Stomach (tissue), 9 donors: ENCODE results near the gene TFAP2C. TPM values are rescaled to one million over a fixed set of nuclear protein-coding genes. Genes with fewer than 3 reads are reported as not detected.
"Not testable (repeated sequence)": the region's sequence is repeated elsewhere in the genome, so short reads cannot be mapped to it uniquely, and the experiment has no call there.

Experiments used
- DNase-seq, 2 donors: peaks; one replicate each; pipeline versions ENCODE4 v3.0.0 to v3.0.0-alpha.2; 2013 to 2019
- H3K27ac ChIP-seq, 5 donors: fragments of 200-600 bp in 4 of 5; sonication (generic) in 4 of 5; one replicate each; pipeline ENCODE4 v1.5.1; 2013 to 2019; ENCODE audit warnings: mild to moderate bottlenecking in 1 of 5, moderate library complexity in 1 of 5
- H3K27me3 ChIP-seq, 3 donors: fragments of 200-600 bp; sonication (generic); one replicate each; pipeline ENCODE4 v1.5.1; 2017 to 2019; ENCODE audit warnings: mixed run types in 1 of 3
- H3K36me3 ChIP-seq, 4 donors: fragments of 200-600 bp; sonication (generic); 1 replicate in 3 of 4; 2 replicates in 1 of 4; pipeline ENCODE4 v1.5.1; 2016 to 2019
- H3K4me1 ChIP-seq, 4 donors: fragments of 200-600 bp; sonication (generic); one replicate each; pipeline ENCODE4 v1.5.1; 2016 to 2019
- H3K4me3 ChIP-seq, 4 donors: fragments of 200-600 bp; sonication (generic) in 3 of 4; one replicate each; pipeline ENCODE4 v1.5.1; 2016 to 2019; ENCODE audit warnings: mild to moderate bottlenecking in 1 of 4
- H3K9me3 ChIP-seq, 4 donors: fragments of 200-600 bp; sonication (generic); one replicate each; pipeline ENCODE4 v1.5.1; 2016 to 2019
- EP300 ChIP-seq: sonication (generic); formaldehyde crosslinking; IDR thresholded peaks from one replicate; pipeline ENCODE4 v1.6.1; 2017; ENCODE audit warnings: antibody characterized with exemption
- POLR2A ChIP-seq, 4 donors: fragments of 450-650 bp; IDR thresholded peaks; one replicate each; pipeline ENCODE4 v1.6.1; 2016; ENCODE audit warnings: antibody characterized with exemption in 4 of 4, control low read depth in 2 of 4, mild to moderate bottlenecking in 1 of 4, moderate library complexity in 1 of 4
- POLR2AphosphoS5 ChIP-seq, 3 donors: sonication (generic); formaldehyde crosslinking; IDR thresholded peaks; one replicate each; pipeline ENCODE4 v1.6.1; 2016; ENCODE audit warnings: antibody characterized with exemption in 3 of 3
- WGBS, 5 donors: extraction: QIAGEN DNeasy Blood & Tissue Kit in 3 of 5; methylation state at CpG; one replicate each; pipeline versions ENCODE4 v1.1.5 to v1.1.7; 2013 to 2018; 5-methylcytosine and 5-hydroxymethylcytosine counted together
- intact Hi-C: fragments of 100-400 bp; cut with DNase I; formaldehyde crosslinking; loops from one replicate; pipeline ENCODE4 v1.15.1; 2023; ENCODE audit warnings: low total_unique reads
- polyA plus RNA-seq, 3 donors: library from polyadenylated mRNA; stranded (reverse); fragments of 200-250 nt; gene quantifications; one replicate each; pipeline ENCODE4 v1.2.3, GENCODE V29; 2013
- total RNA-seq, 5 donors: library from RNA; depleted of rRNA; stranded (reverse); fragments of >200 nt; gene quantifications; one replicate each; pipeline versions ENCODE4 v1.1.0 to v1.2.3, GENCODE V29; 2014 to 2016
- TF ChIP-seq, protein P1 (sequence below), 7 experiments: fragments of 450-650 bp in 4 of 7; fragments of 200-600 bp in 3 of 7; sonication (generic) in 3 of 7; IDR thresholded peaks; one replicate each; pipeline ENCODE4 v1.5.1; 2016 to 2019; ENCODE audit warnings: antibody characterized with exemption in 7 of 7, control low read depth in 2 of 7, mild to moderate bottlenecking in 1 of 7
- donor health status: healthy with polysubstance abuse.
- donor health status: Bipolar disorder and iron deficiency.
- donor health status: healthy.

TFAP2C gene
- total and polyA plus RNA-seq, 8 donors: 0.12 to 10.9 (median 0.89) TPM; not detected in 3

DNA sequence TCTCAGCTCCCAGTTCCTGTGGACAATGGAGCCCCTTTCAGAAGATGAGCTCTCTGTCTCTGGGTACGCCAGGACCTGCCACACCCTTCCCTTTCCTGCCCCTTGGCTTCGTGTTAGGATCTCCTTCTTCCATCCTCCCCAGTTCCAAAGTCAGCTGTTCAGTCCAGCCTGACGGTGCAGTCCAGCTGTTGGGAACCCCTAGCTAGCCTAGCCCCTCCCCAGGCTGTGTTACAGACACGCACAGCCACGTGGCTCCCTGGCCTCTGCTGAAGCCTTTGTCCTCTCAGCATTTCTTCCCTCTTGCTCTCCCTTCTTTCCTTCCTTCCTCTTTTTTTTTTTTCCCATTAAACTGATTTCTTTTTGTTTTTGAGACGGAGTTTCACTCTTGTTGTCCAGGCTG lies 12.4 kb upstream of the TFAP2C start:
- H3K27ac ChIP-seq: no peak overlapping the region
- H3K36me3 ChIP-seq: no peaks in the 10 kb centered on the region
- no peaks in the 10 kb centered on the region for H3K9me3 ChIP-seq
- 41 to 52% (median 45%) methylated on average over 6 of the region's 6 CpGs for WGBS, 5 donors
- intact Hi-C loops: no loop called here
- TF ChIP-seq POLR2A (IDR thresholded peaks at IDR 0.05) (no peak), POLR2AphosphoS5 (IDR thresholded peaks at IDR 0.05) (no peak), EP300 (no peak)
- TF ChIP-seq, protein P1, sequence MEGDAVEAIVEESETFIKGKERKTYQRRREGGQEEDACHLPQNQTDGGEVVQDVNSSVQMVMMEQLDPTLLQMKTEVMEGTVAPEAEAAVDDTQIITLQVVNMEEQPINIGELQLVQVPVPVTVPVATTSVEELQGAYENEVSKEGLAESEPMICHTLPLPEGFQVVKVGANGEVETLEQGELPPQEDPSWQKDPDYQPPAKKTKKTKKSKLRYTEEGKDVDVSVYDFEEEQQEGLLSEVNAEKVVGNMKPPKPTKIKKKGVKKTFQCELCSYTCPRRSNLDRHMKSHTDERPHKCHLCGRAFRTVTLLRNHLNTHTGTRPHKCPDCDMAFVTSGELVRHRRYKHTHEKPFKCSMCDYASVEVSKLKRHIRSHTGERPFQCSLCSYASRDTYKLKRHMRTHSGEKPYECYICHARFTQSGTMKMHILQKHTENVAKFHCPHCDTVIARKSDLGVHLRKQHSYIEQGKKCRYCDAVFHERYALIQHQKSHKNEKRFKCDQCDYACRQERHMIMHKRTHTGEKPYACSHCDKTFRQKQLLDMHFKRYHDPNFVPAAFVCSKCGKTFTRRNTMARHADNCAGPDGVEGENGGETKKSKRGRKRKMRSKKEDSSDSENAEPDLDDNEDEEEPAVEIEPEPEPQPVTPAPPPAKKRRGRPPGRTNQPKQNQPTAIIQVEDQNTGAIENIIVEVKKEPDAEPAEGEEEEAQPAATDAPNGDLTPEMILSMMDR (IDR thresholded peaks at IDR 0.05): no peak
- no peaks in the 10 kb centered on the region for H3K27me3 ChIP-seq
- no peak overlapping the region for H3K4me3 ChIP-seq
- DNase-seq: no peak
- H3K4me1 ChIP-seq: no peaks in the 10 kb centered on the region

DNA sequence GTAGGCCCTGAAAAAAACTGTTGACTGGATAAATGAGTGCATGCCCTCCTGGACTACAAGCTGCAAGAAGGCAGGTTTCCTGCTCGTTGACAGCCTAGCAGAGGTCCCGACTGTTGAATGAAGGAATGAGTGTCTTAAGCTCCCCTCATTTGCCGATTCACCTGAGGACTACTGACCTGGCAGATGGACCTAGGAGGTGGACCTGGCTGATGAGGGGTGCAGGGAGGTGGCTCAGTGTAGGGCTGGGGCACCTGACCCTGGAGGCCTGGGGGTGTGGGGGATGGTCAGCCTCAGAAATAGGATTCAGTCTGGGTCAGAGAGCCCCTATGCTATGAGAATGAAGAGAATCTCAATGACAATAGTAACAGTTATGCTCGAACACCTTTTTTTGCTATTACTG lies 11.6 kb upstream of the TFAP2C start:
- intact Hi-C loops: no loop called here
- H3K27me3 ChIP-seq: peaks cover 0 to 3% (median 0%) of the 10 kb centered on the region in 3 donors
- no peak overlapping the region for H3K27ac ChIP-seq
- no peak overlapping the region for H3K4me3 ChIP-seq
- H3K4me1 ChIP-seq: no peaks in the 10 kb centered on the region
- no peaks in the 10 kb centered on the region for H3K9me3 ChIP-seq
- DNase-seq: no peak
- TF ChIP-seq POLR2AphosphoS5 (IDR thresholded peaks at IDR 0.05) (no peak), POLR2A (IDR thresholded peaks at IDR 0.05) (no peak), EP300 (no peak)
- TF ChIP-seq, protein P1 (IDR thresholded peaks at IDR 0.05): no peak
- H3K36me3 ChIP-seq: no peaks in the 10 kb centered on the region
- 77 to 92% (median 86%) methylated on average over 4 of the region's 4 CpGs for WGBS, 5 donors

DNA sequence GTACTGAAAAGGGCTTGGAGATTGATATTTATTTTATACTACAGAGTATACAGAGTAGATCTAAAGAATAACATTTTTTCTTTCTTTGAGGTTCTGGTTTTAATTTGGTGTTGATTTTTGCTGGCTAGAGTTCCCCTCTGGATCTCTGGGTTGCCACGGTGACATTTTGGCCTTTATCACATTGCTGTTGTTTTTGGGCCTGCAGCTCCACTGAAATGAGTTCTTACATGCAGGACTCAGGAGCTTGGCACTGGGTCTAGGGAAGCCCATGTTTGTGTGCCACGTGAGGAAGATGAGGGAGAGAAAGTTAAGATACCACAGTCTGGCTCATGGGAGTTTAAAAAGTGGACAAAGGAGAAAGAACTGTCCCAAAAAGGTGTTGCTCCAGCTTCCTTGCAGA lies 7.4 kb upstream of the TFAP2C start:
- no peaks in the 10 kb centered on the region for H3K36me3 ChIP-seq
- H3K4me1 ChIP-seq: peaks cover 0 to 20% (median 8%) of the 10 kb centered on the region in 4 donors
- no peak overlapping the region for H3K4me3 ChIP-seq
- intact Hi-C loops: no loop called here
- no peaks in the 10 kb centered on the region for H3K9me3 ChIP-seq
- no peak for DNase-seq
- H3K27me3 ChIP-seq: peaks cover 11 to 45% (median 26%) of the 10 kb centered on the region in 3 donors
- 54 to 70% (median 58%) methylated on average over 2 of the region's 2 CpGs for WGBS, 5 donors
- H3K27ac ChIP-seq: no peak overlapping the region
- TF ChIP-seq, protein P1 (IDR thresholded peaks at IDR 0.05): no peak
- TF ChIP-seq POLR2AphosphoS5 (IDR thresholded peaks at IDR 0.05) (no peak), EP300 (no peak), POLR2A (IDR thresholded peaks at IDR 0.05) (no peak)

DNA sequence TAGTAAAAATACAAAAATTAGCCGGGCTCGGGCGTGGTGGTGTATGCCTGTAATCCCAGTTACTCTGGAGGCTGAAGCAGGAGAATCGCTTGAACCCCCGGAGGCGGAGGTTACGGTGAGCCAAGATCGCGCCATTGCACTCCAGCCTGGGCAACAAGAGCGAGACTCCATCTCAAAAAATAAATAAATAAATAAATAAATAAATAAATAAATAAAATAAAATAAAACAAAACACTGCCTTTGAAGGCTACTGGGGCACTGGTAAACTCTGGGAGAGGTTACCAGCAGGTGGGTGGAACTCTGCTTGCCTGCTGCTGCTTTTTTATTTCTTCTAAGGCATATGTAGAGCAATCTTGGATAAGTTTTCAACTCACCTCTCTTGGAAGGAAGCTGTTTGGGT lies 5.2 kb upstream of the TFAP2C start:
- WGBS, 5 donors: 90 to 95% (median 93%) methylated on average over 10 of the region's 10 CpGs
- intact Hi-C loops: not testable (repeated sequence)
- peaks cover 27 to 67% (median 48%) of the 10 kb centered on the region in 3 donors for H3K27me3 ChIP-seq

DNA sequence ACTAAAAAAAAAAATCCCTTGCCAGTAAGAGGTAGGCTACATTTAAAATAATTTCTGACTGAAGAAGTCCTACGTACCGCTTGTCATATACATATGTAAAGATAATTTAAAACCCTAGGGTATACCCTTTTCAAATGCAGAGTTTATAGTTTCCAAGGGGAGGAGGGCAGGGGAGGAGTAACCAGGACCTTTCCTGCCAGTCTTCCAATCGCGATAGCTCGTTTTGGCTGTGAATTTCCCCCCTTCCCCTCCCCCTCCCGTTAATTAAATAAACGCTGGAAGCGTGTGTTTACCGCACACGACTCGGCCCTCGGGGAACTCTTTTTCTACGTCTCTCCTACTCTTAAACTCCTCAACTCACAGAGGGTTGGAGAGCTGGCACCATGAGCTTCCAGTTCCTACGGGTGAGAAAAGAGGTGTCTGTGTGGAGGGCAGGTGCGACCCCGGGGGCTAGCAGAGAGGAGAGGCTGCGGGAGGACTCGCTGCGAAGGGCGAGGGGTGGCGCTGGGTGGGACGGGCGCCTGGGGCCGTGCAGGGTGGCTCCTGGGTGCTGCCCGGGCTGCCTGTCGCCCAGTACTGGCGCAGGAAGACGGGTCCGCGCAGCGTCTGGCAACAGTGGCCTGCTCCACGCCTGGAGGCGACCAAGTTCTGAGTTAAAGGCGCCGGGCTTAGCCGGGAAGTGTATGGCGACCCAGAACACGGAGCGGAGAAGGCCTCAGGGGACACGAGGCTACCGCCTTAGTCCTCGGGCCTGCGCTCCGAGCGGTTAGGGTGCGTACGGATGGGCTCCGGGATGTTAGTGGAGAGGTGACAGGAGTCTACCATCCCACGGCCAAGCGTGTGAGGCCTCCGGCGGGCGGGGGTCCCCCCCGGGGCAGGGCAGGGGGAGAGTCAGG lies 4.1 kb upstream of the TFAP2C start:
- no peak overlapping the region for H3K27ac ChIP-seq
- H3K36me3 ChIP-seq: no peaks in the 10 kb centered on the region
- WGBS, 5 donors: 3 to 8% (median 5%) methylated on average over 33 to 54 of the region's 54 CpGs
- no peak overlapping the region for H3K4me3 ChIP-seq
- no peak for DNase-seq
- H3K4me1 ChIP-seq: peaks cover 20 to 53% (median 40%) of the 10 kb centered on the region in 4 donors
- intact Hi-C loops: no loop called here
- TF ChIP-seq POLR2A (IDR thresholded peaks at IDR 0.05): no peak
- TF ChIP-seq EP300: no peak
- TF ChIP-seq, protein P1 (IDR thresholded peaks at IDR 0.05): no peak
- TF ChIP-seq POLR2AphosphoS5 (IDR thresholded peaks at IDR 0.05): no peak
- no peaks in the 10 kb centered on the region for H3K9me3 ChIP-seq
- H3K27me3 ChIP-seq: peaks cover 29 to 78% (median 59%) of the 10 kb centered on the region in 3 donors

More for the DNA sequence above, 5.2 kb upstream of the TFAP2C start:
- H3K4me3 ChIP-seq, H3K27ac ChIP-seq, H3K36me3 ChIP-seq, DNase-seq, H3K9me3 ChIP-seq: not testable (repeated sequence)
- peaks cover 9 to 42% (median 29%) of the 10 kb centered on the region in 4 donors for H3K4me1 ChIP-seq
